Posterior vena cava (tissue), 2 donors: Measurements from ENCODE around the gene SLC38A10. TPM values are rescaled to one million over a fixed set of nuclear protein-coding genes. Genes with fewer than 3 reads are reported as not detected.

ENCODE experiments used
- DNase-seq: peaks from one replicate; pipeline ENCODE4 v3.0.0-alpha.2; 2020; ENCODE audit warnings: low spot score
- intact Hi-C, 2 donors: fragments of 100-400 bp; cut with DNase I; formaldehyde crosslinking; loops; one replicate each; pipeline versions ENCODE4 v1.14.1 to v1.14.2; 2022 to 2023
- total RNA-seq, 2 donors: library from RNA; stranded (reverse); fragmentation: NEBNext Ultra II Directional; extraction: Animal tissue kit (Norgen Biotek cat#: 25700); gene quantifications; one replicate each; pipeline ENCODE4 v1.2.1, GENCODE V29; 2021
- donor health status: DM: yes; HTN: yes; CAD: no.
- donor health status: DM: yes; HTN: yes; CAD: no.

SLC38A10 gene
- total RNA-seq, 2 donors from 2014 or later: 59.6 to 85.1 TPM

GRCh38 chr17:81332914-81333528, 37.9 kb upstream of the SLC38A10 start:
- DNase-seq: no peak
- intact Hi-C loops: no loop called here

GRCh38 chr17:81332118-81332834, 37.2 kb upstream of the SLC38A10 start:
- no peak for DNase-seq
- intact Hi-C loops: no loop called here

GRCh38 chr17:81331527-81332043, 36.5 kb upstream of the SLC38A10 start:
- DNase-seq: no peak
- intact Hi-C loops: no loop called here

- DNase-seq: no peak
Measured at GRCh38 chr17:81330884-81331245, 35.8 kb upstream of the SLC38A10 start.

GRCh38 chr17:81329927-81330883, 35.1 kb upstream of the SLC38A10 start:
- no peak for DNase-seq
- intact Hi-C loops: loop anchor here in 1 of 2 donors (1.0 kb wide), 1 partner anchor 38 kb away; no protein-coding TSS in a partner anchor

More at GRCh38 chr17:81330884-81331245, 35.8 kb upstream of the SLC38A10 start:
- intact Hi-C loops: loop anchor here in 1 of 2 donors (1.0 kb wide), 1 partner anchor 37 kb away; no protein-coding TSS in a partner anchor

GRCh38 chr17:81328978-81329926, 34.1 kb upstream of the SLC38A10 start:
- intact Hi-C loops: no loop called here
- DNase-seq: peak; percentile 96

- intact Hi-C loops: no loop called here
Measured at GRCh38 chr17:81328489-81328888, 33.4 kb upstream of the SLC38A10 start.

GRCh38 chr17:81325714-81326358, 30.7 kb upstream of the SLC38A10 start:
- intact Hi-C loops: no loop called here
- no peak for DNase-seq

More at GRCh38 chr17:81328489-81328888, 33.4 kb upstream of the SLC38A10 start:
- no peak for DNase-seq

GRCh38 chr17:81324851-81325713, 30.0 kb upstream of the SLC38A10 start:
- intact Hi-C loops: no loop called here
- DNase-seq: no peak

GRCh38 chr17:81324177-81324850, 29.2 kb upstream of the SLC38A10 start:
- intact Hi-C loops: no loop called here
- no peak for DNase-seq

GRCh38 chr17:81323411-81323868, 28.3 kb upstream of the SLC38A10 start:
- intact Hi-C loops: no loop called here

GRCh38 chr17:81323083-81323369, 27.9 kb upstream of the SLC38A10 start:
- intact Hi-C loops: no loop called here
- no peak for DNase-seq

More at GRCh38 chr17:81323411-81323868, 28.3 kb upstream of the SLC38A10 start:
- DNase-seq: no peak

GRCh38 chr17:81322271-81323082, 27.4 kb upstream of the SLC38A10 start:
- intact Hi-C loops: no loop called here
- no peak for DNase-seq

GRCh38 chr17:81317961-81318605, 23.0 kb upstream of the SLC38A10 start:
- intact Hi-C loops: loop anchor here in 1 of 2 donors (1.0 kb wide), 1 partner anchor 39 kb away; no protein-coding TSS in a partner anchor
- DNase-seq: no peak

GRCh38 chr17:81317530-81317821, 22.4 kb upstream of the SLC38A10 start:
- no peak for DNase-seq
- intact Hi-C loops: no loop called here
